Kidney epithelial cell (primary cell): ENCODE results near the gene ZNF444. TPM values are rescaled to one million over a fixed set of nuclear protein-coding genes. Genes with fewer than 3 reads are reported as not detected.

ENCODE experiments used
- DNase-seq: peaks from one replicate; pipeline ENCODE4 v3.0.0-alpha.2; 2010; ENCODE audit warnings: low read depth
- H3K27me3 ChIP-seq: 2 replicates; pipeline ENCODE4 v1.6.0; 2011; ENCODE audit warnings: low read length; ENCODE audit not compliant: control insufficient read depth, insufficient read depth
- H3K36me3 ChIP-seq: 2 replicates; pipeline ENCODE4 v1.5.1; 2011; ENCODE audit warnings: low read length; ENCODE audit not compliant: control insufficient read depth, insufficient read depth
- H3K4me3 ChIP-seq: 2 replicates; pipeline ENCODE4 v1.5.1; 2011; ENCODE audit warnings: low read depth, mild to moderate bottlenecking, control low read depth, low read length
- CTCF ChIP-seq: IDR thresholded peaks from 2 replicates; pipeline ENCODE4 v1.5.1; 2011; ENCODE audit warnings: mild to moderate bottlenecking, moderate library complexity, low read length, control low read depth, inconsistent platforms; ENCODE audit not compliant: insufficient read depth, poor library complexity, severe bottlenecking
- total RNA-seq: library from RNA; depleted of rRNA; stranded (reverse); fragments of >200 nt; gene quantifications from 2 replicates; pipeline ENCODE4 v1.2.3, GENCODE V29; 2015

ZNF444 gene
- total RNA-seq, 1 donor from 2014 or later: 40.0 TPM

- Histone ChIP-seq H3K4me3 (no peak overlapping the region), H3K27me3 (no peaks in the 10 kb centered on the region), H3K36me3 (peaks cover 2% of the 10 kb centered on the region)
- no peak for TF ChIP-seq CTCF
- no peak for DNase-seq
These were observed 8.6 kb downstream of the ZNF444 start for GRCh38 chr19:56149656-56150038.

- H3K36me3 ChIP-seq: peaks cover 3% of the 10 kb centered on the region
These were observed 9.3 kb downstream of the ZNF444 start for GRCh38 chr19:56150358-56150757.

GRCh38 chr19:56152644-56153043 is 11.6 kb downstream of the ZNF444 start:
- DNase-seq: no peak
- Histone ChIP-seq H3K36me3 (peaks cover 2% of the 10 kb centered on the region), H3K27me3 (no peaks in the 10 kb centered on the region), H3K4me3 (no peak overlapping the region)
- no peak for TF ChIP-seq CTCF

More at GRCh38 chr19:56150358-56150757, 9.3 kb downstream of the ZNF444 start:
- Histone ChIP-seq H3K4me3 (no peak overlapping the region), H3K27me3 (no peaks in the 10 kb centered on the region)
- TF ChIP-seq CTCF: no peak
- DNase-seq: no peak

GRCh38 chr19:56153507-56153906 is 12.4 kb downstream of the ZNF444 start:
- no peak for DNase-seq
- Histone ChIP-seq H3K27me3 (no peaks in the 10 kb centered on the region), H3K4me3 (no peak overlapping the region), H3K36me3 (peaks cover 2% of the 10 kb centered on the region)
- TF ChIP-seq CTCF: no peak

GRCh38 chr19:56155124-56155687 is 14.1 kb downstream of the ZNF444 start:
- Histone ChIP-seq H3K27me3 (no peaks in the 10 kb centered on the region), H3K4me3 (no peak overlapping the region), H3K36me3 (peaks cover 2% of the 10 kb centered on the region)
- peak; percentile 18 for TF ChIP-seq CTCF
- no peak for DNase-seq

GRCh38 chr19:56156768-56157167 is 15.7 kb downstream of the ZNF444 start:
- no peak for DNase-seq
- H3K36me3 ChIP-seq: peaks cover 2% of the 10 kb centered on the region
- no peaks in the 10 kb centered on the region for H3K27me3 ChIP-seq
- no peak for TF ChIP-seq CTCF
- no peak overlapping the region for H3K4me3 ChIP-seq
